ENCODE measurements around the gene LDLRAD4.
"Not testable (repeated sequence)": the region's sequence is repeated elsewhere in the genome, so short reads cannot be mapped to it uniquely, and the experiment has no call there.

LDLRAD4 gene

GRCh38 chr18:13585379-13586153 lies 367.0 kb downstream of the LDLRAD4 start:
- peak in 1 of 2 donors; percentile 36 for DNase-seq

- no peak for DNase-seq
Observed at GRCh38 chr18:13587001-13587400, 368.4 kb downstream of the LDLRAD4 start.

DNA sequence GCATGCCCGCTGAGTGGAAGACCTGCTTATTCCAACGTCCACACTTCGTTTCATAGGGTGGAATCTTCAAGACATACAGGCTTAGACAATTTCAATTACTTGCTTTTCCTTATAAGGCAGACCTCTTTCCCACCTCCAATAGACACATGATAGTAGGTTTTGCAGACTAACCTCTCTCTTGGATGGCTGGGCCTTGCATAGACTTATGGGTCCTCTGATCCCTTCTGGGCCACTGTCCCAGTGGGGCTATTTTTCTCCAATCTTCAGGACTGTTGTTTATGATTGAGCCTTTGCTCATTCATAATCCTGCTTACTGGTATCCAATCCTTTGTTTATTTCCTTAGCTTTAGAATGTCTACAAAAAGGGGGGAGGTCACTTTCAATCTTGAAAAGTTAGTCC lies 368.9 kb downstream of the LDLRAD4 start:
- no peak for DNase-seq

DNA sequence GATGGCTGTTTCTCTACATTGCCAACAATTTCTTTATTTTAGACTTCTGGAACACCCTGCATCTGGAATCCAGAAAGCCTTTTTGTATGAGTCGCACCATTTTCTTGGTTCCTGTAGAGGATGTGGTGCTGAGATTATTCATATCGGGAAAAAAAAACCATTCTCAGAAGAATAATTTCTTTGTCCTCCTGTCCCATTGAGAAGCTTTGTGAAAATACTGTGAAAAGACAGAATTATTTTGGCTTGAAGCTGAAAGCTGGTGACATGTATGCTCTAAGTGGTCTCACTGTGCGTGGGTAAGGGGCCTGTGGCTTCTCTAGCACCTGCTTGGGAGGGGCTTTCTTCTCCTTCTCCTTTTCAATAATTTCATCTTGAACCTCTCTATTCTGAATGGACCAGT lies 369.4 kb downstream of the LDLRAD4 start:
- DNase-seq, result no peak

DNA sequence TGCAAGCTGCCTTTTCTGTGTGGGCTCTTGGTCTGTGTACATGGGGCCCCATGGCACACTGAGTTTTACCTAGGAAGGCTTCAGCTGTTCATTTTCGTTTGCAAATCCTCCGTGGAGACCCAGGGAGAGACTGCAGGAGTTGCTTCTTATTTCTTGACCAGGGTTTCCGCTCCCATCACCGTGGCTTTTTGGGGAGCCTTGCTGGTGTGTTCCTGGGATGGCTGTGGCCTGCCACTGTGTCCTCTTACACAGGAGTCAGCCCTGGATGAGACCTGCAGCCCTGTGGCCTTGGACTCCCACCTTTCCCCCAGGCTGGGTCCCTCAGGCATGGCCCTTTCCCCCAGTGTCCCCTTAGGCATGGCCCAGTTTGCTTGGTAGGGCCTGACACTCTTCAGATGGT lies 370.8 kb downstream of the LDLRAD4 start:
- DNase-seq, result no peak

DNA sequence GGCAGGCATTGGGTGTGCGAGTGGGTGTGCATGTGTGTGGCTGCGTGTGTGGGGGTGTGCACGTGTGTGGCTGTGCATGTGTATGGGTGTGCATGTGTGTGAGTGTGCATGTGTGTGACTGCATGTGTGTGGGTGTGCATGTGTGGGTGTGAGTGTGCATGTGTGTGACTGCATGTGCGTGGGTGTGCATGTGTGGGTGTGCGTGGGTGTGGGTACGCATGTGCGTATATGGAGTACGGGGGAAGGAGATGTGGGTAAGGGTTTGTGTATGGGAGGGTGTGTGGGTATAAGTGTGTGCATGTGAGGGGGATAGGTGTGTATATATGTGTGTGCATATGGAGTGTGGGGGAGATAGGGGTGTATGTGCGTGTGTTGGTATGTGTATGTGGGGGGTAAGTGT lies 371.4 kb downstream of the LDLRAD4 start:
- DNase-seq, result no peak

- no peak for DNase-seq
Observed at GRCh38 chr18:13592246-13592645, 373.7 kb downstream of the LDLRAD4 start.

- DNase-seq, result no peak
Observed at GRCh38 chr18:13594551-13594950, 376.0 kb downstream of the LDLRAD4 start.

DNA sequence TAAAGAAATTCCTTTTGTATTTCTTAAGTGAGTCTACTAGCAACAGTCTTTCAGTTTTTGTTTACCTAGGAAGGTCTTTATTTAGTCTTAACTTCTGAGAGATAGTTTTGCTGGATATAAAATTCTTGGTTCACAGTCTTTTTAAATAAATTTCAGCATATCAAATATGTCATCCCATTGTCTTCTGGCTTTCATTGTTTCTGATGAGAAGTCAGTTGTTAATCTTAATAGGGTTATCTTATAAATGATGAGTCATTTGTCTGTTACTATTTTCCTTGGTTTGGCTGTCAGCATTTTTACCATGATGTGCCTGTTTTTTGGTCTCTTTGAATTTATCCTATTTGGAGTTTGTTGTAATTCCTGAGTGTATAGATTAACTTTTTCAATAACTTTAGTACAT lies 378.5 kb downstream of the LDLRAD4 start:
- DNase-seq, result peak in 1 of 2 donors; percentile 26

- no peak for DNase-seq
Observed at GRCh38 chr18:13598591-13598990, 380.0 kb downstream of the LDLRAD4 start.

DNA sequence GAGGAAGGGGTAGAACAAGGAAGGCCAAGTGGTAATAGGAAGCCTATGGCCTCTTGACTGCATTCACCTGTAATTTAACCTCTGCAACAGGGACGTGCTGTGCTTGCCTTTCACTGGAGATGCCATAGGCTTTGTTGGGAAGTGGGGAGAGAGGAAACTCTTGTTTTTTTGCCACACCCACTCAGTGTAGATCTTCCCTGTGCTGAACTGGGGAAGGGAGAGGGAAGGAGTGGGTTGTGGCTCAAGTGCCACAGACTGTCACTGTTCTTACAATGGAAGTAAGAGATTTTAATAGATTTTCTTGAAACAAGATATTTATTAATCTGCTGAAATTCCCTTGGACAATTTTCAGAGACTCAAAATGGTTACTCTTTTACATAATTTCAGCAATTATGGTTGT lies 380.5 kb downstream of the LDLRAD4 start:
- DNase-seq, result no peak

DNA sequence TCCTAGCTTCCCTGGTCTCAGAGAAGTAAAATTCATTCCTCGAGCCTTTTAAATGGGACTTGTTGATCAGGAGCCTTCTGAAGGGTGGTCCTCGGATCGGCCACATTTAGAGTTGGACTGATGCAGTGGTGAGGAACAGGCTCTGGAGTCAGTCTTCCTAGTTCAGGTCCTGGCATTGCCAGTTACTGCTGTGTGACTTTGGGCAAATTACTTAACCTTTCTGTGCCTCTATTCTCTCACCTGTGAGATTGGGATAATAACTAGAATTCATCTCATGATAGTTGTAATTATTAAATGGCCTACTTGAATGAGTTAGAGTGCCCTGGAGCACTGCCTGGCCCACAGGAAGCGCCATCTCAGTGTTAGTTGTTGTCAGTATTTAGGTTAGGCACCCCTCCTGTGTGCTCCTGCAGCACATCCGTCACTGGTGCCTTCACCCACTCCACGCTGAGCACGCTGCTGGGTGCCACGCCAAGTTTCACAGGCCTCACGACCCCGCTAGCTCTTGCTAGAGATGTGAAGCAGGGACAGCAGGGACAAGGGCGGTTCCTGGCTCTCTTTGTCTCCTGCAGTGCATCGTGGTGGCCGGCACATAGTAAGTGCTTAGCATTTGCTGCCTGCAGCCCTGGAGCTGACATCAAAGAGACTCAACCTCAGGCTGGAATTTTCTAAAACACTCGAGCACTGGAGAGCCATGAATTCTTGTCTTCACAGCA lies 384.9 kb downstream of the LDLRAD4 start:
- no peak for DNase-seq

- no peak for DNase-seq
Observed at GRCh38 chr18:13604786-13605185, 386.2 kb downstream of the LDLRAD4 start.

DNA sequence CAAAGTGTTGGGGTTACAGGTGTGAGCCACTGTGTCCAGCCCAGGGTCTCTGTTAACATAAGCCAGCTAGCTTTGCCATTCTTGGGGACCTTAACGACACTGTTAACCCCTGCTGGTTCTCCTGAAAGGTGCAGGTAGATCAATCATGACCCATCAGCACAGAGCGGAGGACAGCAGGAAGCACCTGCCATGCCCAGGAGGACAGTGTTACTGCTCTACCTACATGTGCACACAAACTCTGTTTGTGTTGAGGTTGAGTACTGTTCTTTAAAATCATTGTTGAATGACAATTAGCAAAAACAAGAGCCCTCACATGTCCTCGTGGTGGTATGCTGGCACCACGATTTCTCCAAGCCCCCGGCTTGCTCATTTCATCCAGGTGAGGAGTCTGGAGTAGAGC lies 386.9 kb downstream of the LDLRAD4 start:
- DNase-seq, result no peak

- no peak for DNase-seq
Observed at GRCh38 chr18:13605901-13606300, 387.3 kb downstream of the LDLRAD4 start.

GRCh38 chr18:13606604-13607254 lies 388.2 kb downstream of the LDLRAD4 start:
- no peak for DNase-seq

GRCh38 chr18:13608024-13608562 lies 389.5 kb downstream of the LDLRAD4 start:
- DNase-seq, result not testable (repeated sequence)

- no peak for DNase-seq
Observed at GRCh38 chr18:13608791-13609532, 390.4 kb downstream of the LDLRAD4 start.

DNA sequence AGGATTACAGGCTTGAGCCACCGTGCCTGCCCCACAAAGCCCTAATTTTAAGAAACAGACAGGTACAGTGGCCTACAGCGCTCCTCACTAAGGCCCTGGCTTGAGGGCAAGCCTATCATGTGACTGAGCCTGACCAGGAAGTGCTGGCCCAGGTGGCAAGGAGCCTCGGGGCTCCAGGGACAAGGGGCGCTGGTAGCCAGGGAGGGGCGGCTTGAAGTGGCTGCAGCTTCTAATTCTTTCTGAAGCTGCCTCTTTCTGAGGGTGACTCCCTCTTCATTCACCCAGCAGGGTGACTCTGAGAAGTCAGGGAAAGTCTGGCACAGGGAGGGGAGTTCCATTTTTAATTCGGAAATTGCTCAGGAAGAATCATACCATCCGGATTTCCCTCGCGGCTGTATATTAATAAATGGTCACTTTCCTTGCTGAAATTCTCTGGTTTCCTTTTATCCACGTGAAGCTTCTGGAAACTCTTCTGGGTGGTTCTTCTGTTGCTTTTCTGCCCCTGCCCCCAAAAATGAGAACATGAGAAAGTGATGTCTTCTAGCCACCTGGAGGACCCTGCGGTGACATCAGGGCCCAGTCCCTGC lies 392.1 kb downstream of the LDLRAD4 start:
- no peak for DNase-seq

GRCh38 chr18:13611142-13611600 lies 392.6 kb downstream of the LDLRAD4 start:
- peak in 1 of 2 donors; percentile 21 for DNase-seq

- DNase-seq, result no peak
Observed at GRCh38 chr18:13611601-13612195, 393.1 kb downstream of the LDLRAD4 start.

All from bone marrow (tissue), 2 donors.